Measurements from ENCODE around the gene DLGAP1.

DLGAP1 gene

DNA sequence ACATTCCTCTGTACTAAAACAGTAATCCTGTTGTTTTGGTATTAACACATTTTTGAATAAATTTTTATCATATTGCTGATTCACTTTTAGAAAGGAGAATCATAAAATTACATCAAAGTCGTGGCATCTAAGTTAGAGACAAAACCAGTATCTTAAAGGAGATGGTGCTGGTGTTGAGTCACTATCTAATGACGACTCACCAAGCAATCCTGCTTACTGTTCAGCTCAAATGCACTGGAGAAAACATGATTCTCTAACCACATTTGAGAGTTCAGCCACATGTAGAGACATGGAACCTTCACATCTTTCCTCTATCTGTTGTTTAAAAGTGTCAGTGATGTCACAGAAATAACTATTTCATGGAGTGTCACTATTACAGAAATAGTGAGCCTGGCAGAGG, 531.4 kb downstream of the DLGAP1 start:
- no peak for DNase-seq

DNA sequence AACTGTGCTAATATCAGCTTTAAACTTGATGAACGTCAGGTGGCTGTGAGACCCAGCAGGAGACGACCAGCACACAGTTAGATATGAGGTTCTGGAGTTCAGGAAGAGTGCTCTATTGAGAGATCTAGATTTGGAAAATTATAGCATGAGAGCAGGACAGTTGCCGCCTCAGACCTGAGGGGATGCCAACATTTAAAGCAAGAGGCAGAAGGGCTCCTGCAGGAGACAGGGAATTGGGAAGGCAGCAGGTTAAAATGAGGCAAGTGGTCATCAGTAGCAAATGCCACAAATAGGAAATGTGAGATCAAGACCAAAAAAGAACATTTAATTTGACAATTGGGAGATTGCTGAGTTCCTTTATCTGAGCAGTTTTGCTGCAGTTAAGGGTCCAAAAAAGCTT, 533.3 kb downstream of the DLGAP1 start:
- DNase-seq: no peak

GRCh38 chr18:3920832-3921231, 534.3 kb downstream of the DLGAP1 start:
- no peak for DNase-seq

- DNase-seq: no peak
Measured at GRCh38 chr18:3919396-3920061, 535.6 kb downstream of the DLGAP1 start.

GRCh38 chr18:3916082-3916481, 539.0 kb downstream of the DLGAP1 start:
- DNase-seq: no peak

GRCh38 chr18:3914833-3915610, 540.1 kb downstream of the DLGAP1 start:
- no peak for DNase-seq

DNA sequence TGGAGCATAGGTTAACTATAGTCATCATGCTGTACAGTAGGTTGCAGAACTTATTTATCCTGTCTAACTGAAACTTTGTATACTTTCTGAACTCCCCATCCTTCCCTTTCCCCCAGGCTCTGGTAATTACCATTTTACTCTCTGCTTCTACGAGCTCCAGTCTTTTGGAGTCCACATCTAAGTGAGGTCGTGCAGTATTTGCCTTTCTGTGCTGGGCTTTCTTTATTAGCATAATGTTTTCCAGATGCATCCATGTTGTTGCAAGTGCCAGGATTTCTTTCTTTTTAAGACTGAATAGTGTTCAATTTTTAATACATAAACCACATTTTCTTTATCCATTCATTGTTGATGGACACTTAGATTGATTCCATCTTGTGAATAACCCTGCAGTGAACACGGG, 541.0 kb downstream of the DLGAP1 start:
- DNase-seq: no peak

DNA sequence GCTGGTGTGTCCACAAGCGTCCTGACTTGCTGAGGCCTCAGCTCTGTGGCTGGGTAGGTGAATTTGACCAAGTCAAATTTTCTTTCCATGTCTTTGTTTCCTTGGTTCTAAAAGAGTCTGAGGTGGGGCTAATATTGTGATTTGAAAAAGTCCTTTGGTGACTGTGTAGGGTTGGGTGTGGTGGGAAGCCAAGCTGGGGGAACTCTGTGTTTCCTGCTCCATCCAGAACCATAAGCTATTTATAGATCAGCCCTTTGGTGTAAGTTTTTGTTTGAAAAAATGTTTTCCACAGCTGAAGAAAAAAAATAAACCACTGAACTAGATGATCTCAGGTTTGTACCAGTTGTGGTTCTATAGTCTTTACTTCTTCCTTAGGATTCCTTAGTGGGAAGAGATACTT, 542.4 kb downstream of the DLGAP1 start:
- DNase-seq: no peak

- no peak for DNase-seq
Measured at GRCh38 chr18:3911413-3911812, 543.7 kb downstream of the DLGAP1 start.

GRCh38 chr18:3910512-3910911, 544.6 kb downstream of the DLGAP1 start:
- no peak for DNase-seq

DNA sequence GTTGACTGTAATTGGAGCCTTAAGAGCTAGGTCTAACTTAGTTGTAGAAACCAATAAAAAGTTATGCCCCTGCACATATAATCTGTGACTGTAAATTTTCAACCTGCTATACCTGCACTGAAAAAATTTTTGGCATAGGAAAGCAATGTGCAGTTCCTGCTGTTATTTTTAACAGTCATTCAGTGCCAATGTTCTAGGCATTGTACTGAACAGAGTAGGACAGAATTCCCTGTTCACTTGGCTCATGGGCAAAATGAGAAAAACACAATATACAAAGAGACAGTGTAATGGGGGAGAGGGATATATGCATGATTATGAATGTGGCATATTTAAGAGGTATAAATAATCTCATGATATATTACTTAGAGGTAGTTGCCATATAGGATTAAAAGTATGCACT, 547.2 kb downstream of the DLGAP1 start:
- no peak for DNase-seq

DNA sequence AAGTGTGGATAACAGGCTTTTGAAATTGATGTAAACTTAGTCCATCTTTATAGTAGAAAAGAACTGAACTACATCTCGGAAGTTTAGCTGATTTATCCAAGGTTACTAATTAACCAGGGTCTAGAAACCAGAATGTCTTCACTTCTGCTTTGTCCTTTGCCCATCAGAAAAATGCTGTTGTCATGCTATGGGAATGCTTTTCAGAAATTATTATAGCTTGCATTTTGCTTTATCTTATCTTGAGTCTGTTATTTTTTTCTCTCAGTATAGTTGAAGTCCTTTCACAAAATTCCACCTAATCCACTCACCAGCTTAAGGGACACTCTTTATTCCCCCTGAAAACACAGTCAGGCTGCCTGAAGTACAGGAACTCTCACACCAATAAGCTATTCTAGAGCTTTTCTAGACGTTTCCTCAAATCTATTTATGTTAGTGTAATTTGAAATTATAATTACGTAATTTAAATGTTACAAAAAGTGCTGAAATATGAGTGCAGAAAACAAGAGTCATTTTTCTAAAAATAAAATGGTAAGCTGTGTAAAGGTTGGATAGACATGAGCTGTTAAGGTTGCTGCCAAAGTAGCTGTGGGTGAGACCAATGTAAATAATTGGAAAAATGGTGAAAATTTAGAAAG, 548.9 kb downstream of the DLGAP1 start:
- no peak for DNase-seq

- no peak for DNase-seq
Measured at GRCh38 chr18:3903337-3903736, 551.8 kb downstream of the DLGAP1 start.

DNA sequence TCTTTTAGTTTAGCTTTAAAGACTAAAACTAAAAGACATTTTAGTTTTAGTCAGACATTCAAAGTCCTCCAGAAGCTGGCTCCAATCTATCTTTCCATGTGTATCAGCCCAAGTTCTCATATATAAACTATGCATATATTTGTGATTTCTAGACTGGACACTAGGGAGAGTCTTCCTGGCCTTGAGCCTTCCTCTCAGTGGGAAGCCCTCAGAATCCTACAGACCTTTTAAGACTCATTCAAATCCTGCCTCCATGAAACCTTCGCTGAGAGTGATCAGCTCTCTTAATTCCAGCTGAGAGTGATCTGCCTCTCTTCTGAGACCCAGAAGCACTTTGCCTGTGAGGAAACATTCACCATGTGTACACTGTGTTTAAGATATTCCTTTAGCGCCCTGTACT, 552.4 kb downstream of the DLGAP1 start:
- DNase-seq: no peak

DNA sequence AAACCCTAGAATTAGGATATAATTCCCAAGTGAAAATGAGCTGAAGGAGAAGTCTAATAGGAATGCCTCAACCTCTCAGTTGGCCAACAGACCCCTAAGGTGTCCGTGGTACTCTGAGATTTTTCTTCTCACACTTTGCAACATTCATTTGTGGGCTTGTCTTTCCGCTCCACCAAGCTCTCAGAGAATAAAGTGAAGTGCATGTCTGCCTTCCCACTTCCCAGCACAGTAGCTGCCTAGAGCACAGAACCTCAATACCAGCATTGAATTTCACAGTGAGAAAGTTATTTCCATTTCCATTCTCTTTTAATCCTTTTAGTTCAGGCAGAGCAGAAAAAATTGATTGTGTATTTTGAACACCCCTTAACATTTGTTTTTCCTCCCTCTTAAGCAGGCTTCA, 553.3 kb downstream of the DLGAP1 start:
- no peak for DNase-seq

GRCh38 chr18:3901042-3901441, 554.1 kb downstream of the DLGAP1 start:
- DNase-seq: no peak

DNA sequence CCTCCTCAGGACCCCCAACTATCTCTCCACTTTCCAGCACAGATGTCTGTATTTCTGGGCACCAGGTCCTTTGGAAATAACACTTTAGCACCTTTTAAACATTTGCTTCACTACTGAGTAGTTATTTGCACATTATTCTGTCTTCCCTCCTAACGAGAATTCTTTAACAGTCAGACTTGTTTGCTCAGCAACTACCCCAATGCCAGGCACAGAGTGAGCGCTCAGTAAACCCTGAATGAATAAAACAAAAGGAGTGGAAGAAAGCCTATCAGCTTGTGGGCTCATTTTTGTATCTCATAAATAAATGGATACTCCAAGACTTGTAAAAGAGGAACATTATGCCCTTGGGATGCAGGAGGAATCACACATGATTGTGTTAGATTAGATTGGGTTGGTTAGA, 554.8 kb downstream of the DLGAP1 start:
- no peak for DNase-seq

DNA sequence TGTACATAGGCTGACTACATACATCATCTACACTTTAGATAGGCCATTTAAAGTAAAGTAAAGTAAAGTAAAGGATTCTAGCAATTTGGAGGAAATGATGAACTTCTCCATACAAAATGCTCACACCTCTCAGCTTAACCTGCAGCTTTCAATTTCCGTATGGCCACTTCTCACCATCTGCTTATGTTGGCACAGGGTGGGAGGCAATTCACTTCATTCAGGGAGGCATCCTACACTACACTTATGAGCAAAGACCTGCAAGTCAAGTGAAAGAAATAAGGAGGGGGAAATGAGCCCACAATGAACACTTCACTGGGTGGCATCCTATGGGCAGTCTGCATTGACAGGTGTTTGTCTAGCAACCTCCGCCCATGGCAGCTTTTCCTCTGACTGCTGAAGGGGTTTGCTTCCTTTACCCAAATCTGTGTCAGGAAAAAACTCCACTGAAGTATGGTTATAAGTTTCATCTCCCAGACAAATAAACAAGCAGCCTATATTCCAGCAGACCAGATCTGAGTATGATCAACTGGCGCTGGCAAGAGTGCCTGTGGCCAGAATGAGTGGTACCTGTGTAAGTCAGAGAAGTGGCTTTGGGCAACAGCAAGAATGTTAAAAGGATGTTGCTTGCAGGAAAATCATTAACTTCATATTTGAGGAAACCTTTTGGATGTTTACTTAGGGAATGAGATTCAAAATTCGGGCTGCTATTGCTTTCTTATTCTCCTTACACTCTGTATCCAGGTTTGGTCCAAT, 556.1 kb downstream of the DLGAP1 start:
- no peak for DNase-seq

DNA sequence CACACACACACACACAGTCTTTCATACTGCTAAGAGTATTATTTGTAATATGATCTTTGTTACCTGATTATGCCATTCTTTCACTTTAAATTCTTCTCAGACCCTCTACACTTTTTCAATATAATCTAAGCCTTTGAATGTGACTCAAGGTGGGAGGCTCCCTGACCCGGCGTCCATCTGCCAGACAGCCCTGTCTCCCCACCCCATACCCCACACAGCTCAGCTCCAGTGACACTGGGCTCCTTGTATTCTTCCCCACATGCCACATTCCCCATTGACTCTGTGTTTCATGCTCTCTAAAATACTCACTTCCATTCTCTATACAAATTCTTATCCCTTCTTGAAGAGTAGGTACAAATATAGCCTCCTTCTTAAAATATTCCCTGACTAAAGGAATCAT, 563.0 kb downstream of the DLGAP1 start:
- no peak for DNase-seq

GRCh38 chr18:3891245-3891644, 563.9 kb downstream of the DLGAP1 start:
- DNase-seq: no peak

DNA sequence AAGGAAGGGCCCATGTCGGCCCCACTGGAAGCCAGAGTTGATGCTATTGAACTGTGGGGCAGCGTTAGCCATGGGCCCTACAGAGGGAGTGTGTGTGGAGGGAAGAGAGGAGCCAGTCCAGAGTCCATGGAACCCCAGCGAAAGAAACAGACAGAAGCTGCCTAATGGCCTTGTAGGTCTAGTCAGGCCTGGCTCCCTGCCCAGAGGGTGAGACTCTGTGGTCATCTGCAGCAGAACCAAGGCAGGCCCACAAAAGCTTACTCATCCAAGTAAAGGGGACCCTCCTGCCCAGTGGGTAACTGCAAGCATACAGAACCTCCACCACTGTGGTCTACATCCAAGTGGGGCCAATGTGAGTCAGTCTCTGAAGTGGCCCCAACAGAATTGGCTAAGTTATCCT, 565.3 kb downstream of the DLGAP1 start:
- no peak for DNase-seq

DNA sequence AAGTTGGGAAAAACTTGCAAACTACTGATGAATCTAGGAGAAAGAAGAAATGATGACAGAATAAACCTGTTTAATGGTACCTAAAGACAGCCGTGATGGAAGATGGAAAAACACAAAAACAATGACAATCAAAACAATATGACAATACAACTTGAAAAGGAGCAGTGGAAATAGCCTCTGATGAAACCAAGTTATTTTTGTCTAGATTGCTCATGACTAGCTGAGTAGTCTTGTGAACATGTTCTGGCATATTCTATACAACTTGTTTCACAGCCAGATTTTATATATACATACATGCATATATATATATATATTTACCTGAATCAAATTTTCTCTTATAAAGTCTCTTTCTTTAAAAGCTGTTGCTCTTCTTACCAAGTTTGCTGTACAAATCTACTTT, 566.0 kb downstream of the DLGAP1 start:
- no peak for DNase-seq

DNA sequence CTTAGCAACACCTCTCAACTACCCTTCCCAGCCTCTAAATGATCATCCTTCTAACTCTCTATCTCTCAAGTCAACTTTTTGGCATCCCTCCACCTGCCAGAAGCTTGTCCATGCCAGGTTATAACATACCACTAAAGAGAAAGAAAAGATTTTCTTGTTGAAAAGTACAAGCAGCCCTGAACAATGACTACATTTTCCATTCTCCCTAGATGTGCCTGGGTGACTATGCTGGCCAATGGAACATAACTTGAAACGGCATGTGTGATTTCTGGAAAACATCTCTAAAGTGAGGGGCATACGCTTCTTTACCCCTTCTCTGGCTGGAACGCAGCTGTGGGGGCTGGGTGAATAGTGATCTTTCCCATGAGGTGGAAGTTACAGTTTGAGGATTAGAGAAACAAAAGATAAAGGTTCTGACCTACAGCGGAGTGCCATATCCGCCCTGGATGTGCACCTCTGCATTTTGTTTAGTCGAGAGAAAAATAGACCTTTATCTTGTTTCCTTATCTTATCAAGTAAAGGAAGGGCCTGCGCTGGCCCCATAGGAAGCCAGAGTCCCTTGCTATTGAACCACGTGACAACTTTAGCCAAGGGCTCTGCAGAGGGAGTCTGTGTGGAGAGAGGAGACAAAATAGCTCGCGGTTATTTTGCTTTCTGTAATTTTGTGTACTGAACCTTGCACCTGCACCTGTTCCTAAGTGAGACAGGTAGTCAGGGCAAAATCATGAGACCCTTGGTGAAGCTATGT, 568.4 kb downstream of the DLGAP1 start:
- no peak for DNase-seq
